Amniotic epithelial cell (primary cell): ENCODE measurements around the gene PDE6A.
"Not testable (repeated sequence)": the region's sequence is repeated elsewhere in the genome, so short reads cannot be mapped to it uniquely, and the experiment has no call there.

Source experiments
- DNase-seq: peaks from one replicate; pipeline ENCODE4 v3.0.0-alpha.2; 2010; ENCODE audit warnings: low read depth

PDE6A gene

GRCh38 chr5:149860801-149861322 is 83.7 kb downstream of the PDE6A start:
- peak; percentile 74 for DNase-seq

GRCh38 chr5:149859746-149860145 is 84.8 kb downstream of the PDE6A start:
- DNase-seq, result no peak

- not testable (repeated sequence) for DNase-seq
Observed at GRCh38 chr5:149858481-149858880, 86.1 kb downstream of the PDE6A start.

- DNase-seq, result peak; percentile 94
Observed at GRCh38 chr5:149857499-149857898, 87.1 kb downstream of the PDE6A start.

GRCh38 chr5:149855366-149855765 is 89.2 kb downstream of the PDE6A start:
- DNase-seq, result peak; percentile 7

- no peak for DNase-seq
Observed at GRCh38 chr5:149854866-149855265, 89.7 kb downstream of the PDE6A start.

- no peak for DNase-seq
Observed at GRCh38 chr5:149853701-149854100, 90.9 kb downstream of the PDE6A start.

- no peak for DNase-seq
Observed at GRCh38 chr5:149853331-149853648, 91.3 kb downstream of the PDE6A start.

- DNase-seq, result peak; percentile 76
Observed at GRCh38 chr5:149852641-149853330, 91.8 kb downstream of the PDE6A start.

- peak; percentile 88 for DNase-seq
Observed at GRCh38 chr5:149851211-149851610, 93.4 kb downstream of the PDE6A start.

- DNase-seq, result no peak
Observed at GRCh38 chr5:149849966-149850910, 94.4 kb downstream of the PDE6A start.

- DNase-seq, result no peak
Observed at GRCh38 chr5:149849280-149849965, 95.2 kb downstream of the PDE6A start.

- DNase-seq, result no peak
Observed at GRCh38 chr5:149847611-149848010, 97.0 kb downstream of the PDE6A start.

GRCh38 chr5:149846021-149846420 is 98.6 kb downstream of the PDE6A start:
- DNase-seq, result no peak

GRCh38 chr5:149845601-149846000 is 99.0 kb downstream of the PDE6A start:
- DNase-seq, result no peak

GRCh38 chr5:149841851-149842793 is 102.5 kb downstream of the PDE6A start:
- DNase-seq, result no peak

GRCh38 chr5:149840226-149840825 is 104.3 kb downstream of the PDE6A start:
- no peak for DNase-seq

- no peak for DNase-seq
Observed at GRCh38 chr5:149839761-149840160, 104.8 kb downstream of the PDE6A start.

GRCh38 chr5:149838881-149839739 is 105.5 kb downstream of the PDE6A start:
- peak; percentile 78 for DNase-seq
